ENCODE measurements around the gene SMAD9.

The SMAD9 gene

DNA sequence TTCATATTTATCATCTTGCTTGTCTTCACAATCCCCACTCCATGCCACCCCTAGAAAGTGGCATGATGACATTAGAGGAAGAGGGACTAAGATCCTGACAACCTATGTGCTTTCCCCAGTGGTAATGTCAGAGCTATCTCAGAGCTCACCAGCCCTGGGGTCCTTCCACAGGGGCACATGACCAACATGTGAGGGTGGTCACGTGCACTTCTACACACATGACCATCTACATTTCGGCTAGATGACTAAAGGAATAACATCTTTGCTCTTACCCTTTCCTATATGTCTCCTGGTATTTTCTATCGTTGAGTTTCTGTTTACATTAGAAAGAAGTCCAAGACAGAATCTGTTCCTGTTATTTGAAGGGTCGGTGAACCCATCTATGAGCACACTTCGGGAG is 54.8 kb downstream of the SMAD9 start:
- no peak for DNase-seq
- no peak for ATAC-seq

DNA sequence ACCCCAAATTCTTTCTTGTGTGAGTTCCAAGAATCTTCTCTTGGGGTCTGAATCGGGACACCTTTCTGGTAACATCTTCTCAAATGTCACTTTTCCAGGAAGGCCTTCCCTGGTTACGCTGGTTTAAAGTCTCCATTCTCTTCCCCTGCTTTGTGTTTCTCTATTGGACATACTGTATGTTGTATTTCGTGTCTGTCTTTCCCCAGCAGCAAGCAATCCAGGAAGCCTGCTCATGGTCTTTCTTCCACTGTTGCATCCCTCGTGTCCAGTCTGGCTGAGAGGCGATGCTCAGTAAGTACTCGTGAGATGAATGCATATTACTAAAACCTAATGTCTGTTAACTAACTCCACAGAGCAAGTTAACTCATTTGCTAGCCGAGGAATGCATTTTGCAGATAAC is 57.3 kb downstream of the SMAD9 start:
- ATAC-seq = no peak

DNA sequence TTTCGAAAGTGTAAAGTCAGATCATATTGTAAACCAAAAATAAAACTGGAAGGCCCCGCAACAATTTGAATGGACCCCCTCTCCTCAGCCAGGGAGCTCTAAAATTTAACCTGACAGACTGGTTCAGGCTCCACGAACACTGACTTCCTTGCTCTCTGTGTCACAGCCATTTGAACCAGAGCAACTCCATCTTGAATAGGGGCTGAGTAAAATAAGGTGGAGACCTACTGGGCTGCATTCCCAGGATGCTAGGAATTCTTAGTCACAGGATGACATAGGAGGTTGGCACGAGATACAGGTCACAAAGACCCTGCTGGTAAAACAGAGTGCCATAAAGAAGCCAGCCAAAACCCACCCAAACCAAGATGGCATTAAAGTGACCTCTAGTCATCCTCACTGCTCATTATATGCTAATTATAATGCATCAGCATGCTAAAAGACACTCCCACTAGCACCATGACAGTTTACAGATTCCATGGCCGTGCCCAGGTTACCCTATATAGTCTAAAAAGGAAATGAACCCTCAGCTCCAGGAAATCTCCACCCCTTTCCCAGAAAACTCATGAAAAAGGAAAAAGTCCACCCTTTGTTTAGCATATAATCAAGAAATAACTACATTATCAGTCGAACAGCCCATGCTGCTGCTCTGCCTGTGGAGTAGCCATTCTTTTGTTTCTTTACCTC is 57.9 kb downstream of the SMAD9 start:
- no peak for DNase-seq
- ATAC-seq = no peak

More for the DNA sequence above, 57.3 kb downstream of the SMAD9 start:
- DNase-seq = no peak

DNA sequence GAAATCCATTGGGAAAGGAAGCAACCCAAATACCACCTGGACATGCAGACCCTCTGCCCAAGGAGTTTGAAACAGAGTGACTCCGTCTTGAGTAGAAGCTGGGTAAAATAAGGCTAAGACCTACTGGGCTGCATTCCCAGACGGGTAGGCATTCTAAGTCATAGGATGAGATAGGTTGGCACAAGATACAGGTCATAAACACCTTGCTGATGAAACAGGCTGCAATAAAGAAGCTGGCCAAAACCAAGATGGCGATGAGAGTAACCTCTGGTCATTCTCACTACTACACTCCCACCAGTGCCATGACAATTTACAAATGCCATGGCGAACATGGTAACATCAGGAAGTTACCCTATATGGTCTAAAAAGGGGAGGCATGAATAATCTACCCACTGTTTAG is 60.8 kb downstream of the SMAD9 start:
- ATAC-seq = no peak
- no peak for DNase-seq

DNA sequence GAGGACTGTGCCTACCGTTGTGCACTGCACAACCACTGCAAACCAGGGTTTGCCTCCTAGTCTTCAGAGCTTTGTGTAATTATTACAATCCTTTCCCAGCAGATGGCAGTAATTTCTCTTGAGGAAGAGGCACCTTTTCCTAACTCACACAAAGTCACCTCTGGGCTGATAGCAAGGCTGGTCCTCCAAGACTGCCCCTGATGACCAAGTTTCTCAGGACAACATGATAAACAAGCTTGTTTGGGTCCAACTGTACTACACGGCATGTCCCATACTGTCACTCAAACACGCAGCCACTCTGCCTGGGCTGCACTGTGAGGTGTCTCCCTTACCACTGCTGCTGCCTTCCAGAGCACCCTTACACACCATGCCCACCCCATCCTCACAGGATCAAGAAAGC is 61.7 kb downstream of the SMAD9 start:
- DNase-seq = no peak
- ATAC-seq = peak; percentile 44

DNA sequence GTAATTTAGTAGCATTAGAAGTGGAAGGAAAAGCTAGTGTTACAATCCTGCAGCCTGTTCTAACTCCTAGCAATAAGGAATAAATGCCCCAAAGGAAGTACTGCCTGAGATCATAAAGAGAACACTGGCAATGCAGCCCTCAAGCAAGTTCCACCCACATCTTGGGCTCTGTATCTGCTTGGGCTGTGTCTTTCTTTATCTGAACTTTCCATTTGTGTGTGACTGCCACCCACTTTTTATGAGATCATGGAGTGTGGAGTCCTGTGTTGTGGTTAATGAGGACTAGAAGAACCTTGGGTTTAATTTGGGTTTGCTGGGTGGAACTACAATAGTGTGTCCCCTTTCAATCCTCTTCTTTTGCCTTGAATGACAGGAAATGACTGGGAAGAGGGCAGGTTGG is 62.8 kb downstream of the SMAD9 start:
- ATAC-seq = peak; percentile 73
- DNase-seq = no peak

DNA sequence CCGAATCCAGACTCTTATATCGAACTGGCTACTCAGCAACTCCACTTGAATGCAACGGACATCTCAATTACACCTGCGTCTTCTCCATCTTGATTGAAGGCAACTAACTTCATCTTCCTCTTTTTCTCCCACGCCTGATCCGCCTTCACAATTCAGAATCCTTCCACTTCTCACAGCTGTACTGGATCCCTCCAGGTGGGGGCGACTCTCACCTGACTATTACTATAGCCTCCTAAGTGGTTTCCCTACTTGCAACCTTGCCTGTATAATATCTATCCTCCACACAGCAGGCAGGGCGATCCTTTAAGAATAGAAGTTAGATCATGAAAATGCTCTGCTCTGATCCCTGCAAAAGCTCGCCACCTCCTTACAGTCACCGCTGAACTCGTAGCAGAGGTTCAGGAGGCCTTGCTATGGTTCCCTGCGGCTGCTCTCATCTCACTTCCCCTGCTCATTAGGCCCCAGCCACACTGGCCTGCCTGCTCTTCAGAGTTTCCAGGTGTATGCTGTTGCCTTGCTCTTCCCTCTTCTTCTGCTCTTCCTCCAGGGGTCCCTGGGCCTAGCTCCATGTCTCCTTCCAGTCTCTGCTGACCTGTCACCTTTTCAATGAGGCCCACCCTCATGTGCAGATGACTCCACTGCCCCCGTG is 69.1 kb downstream of the SMAD9 start:
- ATAC-seq = no peak
- peak; percentile 15 for DNase-seq

DNA sequence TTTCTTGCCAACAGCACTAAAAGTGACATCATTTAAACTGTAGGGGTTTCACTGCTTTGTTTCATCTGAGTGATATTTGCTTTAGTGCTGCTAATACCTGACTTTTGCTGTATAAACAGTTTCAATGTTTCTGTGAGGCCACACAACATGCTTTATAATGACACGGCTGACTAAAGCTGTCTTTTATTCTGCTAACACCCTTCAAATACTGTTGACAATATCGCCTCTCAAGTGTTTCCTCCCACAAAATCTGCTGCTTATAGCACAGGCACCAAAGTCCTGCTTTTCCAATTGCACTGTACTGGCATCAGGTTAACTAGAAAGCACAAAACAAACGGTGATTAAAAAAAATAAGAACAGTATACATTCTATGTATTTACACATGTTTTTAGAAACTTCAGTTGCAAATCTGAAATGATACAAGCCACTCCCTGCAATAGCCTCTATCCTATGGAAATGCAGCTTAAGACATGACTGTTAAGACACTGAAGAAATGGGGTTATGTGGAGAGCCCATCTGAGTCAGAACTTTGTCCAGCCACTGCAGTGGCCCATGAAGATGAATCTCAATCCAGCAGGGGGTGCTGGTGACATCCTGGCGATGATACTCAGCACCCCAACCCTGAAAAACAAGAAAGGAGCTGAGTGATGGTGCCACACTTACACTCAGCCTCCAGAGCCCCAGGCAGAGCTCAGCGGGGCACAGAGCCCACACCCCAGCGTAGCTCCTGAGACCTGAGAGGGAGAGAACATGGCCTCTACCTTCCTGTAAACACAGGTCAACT is 71.6 kb downstream of the SMAD9 start:
- DNase-seq = peak; percentile 13
- ATAC-seq = no peak

DNA sequence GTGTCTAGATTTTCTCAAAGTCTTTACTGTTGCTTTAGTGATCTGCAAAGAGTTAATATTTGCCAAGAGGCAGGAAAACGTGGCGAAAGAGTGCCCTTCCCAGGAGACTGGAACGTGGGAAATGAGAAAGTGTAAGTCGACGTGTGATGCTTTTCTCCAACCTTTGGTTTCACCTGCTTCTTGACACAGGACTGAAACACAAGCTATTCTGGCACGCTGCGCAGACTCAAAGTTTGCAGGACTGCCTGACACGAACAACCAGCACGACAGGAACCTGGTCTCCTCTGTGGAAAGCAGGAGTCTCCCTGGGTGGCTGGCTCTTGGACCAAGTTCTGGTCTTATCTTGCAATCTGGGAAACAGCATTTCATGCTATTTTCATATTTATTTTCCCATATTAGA is 72.4 kb downstream of the SMAD9 start:
- DNase-seq = no peak
- ATAC-seq = no peak

DNA sequence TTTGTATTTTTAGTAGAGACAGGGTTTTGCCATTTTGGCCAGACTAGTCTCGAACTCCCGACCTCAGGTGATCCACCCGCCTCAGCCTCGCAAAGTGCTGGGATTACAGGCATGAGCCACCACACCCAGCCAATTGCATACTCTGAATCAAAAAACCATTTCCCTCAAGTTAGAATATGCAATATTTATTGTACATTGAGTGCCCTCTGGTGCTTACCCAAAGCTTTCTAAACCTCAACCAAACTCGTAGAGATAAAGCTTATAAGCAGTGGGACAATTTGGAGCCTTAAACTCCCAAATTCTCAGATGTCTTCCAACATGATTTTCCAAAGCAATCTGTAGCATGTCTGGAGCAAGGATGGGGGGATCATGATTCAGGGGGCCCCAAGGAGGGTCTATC is 78.6 kb downstream of the SMAD9 start:
- DNase-seq (no peak), ATAC-seq (no peak)

DNA sequence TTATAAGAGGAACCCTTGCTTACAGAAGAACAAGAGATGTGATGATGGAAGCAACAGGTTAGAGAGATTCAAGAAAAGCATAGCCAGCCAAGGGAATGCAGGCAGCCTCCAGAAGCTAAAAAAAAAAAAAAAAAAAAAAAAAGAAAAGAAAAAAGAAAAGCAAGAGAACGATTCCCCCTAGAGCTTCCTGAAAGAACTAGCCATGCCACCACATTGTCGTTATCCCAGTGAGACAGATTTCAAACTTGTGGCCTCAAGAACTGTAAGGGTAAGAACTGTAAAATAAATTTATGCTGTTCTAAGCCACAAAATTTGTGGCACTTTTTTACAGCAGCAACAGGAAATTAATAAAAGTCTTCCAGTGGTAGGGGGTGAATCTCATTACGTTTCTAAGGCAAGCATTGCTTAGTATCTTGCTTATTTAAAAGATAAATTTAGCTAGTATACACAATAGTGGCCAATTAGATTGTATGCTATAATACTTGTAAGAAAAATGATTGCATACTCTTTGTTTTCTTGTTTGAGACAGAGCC is 79.3 kb downstream of the SMAD9 start:
- DNase-seq = no peak
- no peak for ATAC-seq

DNA sequence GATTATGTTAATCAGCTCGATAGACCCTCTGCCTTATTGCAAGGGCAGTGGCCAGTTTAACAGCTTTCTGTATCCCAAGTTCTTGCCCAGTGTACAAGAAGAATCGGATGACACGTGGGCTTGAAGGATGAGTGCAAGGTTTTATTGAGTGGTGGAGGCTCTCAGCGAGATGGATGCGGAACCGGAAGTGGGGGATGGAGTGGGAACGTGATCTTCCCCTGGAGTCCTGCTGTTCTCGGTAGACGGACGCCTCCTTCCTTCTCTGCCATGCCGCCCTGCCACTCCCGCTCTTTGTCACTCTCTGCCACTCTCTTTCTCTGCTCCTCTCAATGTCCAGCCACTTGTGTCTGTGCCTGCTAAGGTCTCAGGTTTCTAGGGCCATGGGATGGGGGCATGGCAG is 80.1 kb downstream of the SMAD9 start:
- ATAC-seq = no peak
- DNase-seq = no peak

DNA sequence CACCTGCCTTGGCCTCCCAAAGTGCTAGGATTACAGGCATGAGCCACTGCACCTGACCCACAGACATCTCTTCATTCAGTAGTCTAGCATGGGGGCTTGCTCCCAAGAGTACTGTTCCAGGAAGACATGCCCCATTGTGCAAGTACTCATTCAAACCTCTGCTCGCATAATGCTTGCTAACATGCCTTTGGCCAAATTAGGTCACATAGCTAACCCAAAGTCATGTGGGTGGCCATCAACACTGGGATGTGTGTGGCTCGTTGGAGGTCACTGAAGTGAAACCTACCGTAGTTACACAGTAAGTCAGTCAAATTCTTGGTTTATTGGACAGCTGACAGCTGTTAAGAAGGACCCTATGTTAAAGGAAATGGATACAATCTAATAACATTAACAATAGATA is 80.8 kb downstream of the SMAD9 start:
- ATAC-seq = no peak
- no peak for DNase-seq

DNA sequence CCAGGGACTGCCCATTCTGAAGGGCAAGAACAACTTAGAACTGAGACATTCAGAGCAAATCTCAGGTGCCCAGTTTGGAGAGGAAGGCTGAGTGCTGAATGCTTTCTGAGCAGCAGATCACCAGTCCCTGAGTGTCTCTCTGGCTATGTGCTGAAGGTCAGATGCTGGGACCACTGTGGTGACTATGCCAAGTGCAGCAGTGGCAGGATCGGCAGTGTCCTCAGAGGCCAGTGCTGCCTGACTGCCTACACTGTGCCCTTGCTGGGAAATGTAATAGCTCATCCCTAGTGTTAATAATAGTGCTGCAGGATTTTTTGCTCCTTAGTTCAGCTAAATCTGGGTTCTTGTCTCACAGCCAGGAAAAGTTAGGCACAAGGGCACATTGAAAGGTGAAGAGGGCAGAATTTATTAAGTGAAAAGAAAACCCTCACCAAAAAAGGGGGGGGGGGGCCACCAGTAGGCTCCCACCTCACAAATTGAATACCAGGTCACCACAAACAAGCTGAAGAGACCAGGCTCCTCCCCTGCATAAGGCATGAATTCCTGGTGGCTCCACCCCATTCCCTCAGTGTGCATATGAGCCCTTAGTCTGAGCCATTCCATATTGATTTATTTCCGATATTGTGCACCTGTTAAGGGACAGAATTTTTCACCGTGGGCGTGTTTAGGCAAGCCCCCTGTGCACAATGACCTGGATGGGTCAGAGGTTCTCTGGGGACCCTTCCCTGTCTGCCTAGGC is 82.5 kb downstream of the SMAD9 start:
- ATAC-seq (no peak), DNase-seq (no peak)

DNA sequence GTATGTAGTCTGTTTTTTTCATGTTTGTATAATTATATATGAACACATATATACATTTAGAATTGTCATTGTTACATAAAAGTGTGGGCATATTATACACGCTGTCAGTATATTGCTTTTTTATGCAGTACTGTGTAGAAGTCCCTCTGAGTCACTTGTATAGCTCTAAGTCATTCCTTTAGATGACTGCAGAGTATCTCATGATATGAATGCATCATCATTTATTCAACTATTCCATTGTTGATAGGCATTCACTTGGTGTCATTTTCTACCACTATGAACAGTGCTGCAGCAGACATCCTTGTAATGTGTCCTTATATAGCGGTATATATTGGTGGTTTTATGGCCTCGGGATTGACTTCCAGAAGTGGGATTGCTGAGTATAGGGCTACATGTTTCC is 85.7 kb downstream of the SMAD9 start:
- ATAC-seq (peak; percentile 74), DNase-seq (no peak)

DNA sequence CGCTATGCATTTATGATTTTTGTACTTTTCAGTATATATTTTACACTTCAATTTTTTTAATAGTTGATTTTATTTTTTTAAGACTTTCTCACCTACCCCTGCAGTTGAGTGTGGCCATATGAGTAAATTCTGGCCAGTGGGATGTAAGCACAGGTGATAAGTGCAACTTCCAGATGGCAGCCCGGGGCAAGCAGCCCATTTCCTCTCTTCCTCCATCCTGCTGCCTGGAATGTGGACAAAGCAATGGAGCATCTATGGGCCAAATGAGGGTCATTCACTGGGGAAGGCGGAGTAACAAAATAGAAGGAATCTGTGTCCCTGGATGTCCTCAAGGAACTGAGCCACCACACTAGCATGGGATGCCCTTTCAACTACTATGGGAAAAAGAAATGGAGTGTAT is 88.7 kb downstream of the SMAD9 start:
- DNase-seq (no peak), ATAC-seq (no peak)

DNA sequence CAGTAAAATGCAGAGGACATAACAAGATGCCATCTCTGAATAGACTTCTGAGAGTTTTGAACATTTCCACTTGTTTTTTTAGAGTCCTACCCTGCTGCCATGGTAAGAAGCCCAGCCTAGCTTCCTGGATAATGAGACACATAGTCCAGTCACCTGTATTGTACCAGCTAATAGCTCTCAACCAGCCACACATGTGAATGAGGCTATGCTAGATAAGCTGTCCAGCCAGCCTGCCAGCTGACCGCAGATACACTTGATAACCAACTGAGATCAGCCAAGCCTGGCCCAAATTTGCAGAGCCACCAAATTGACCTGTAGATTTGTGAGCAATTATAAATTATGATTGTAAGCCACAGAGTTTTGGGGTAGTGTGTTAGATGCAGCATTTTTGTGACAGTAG is 90.3 kb downstream of the SMAD9 start:
- DNase-seq (no peak), ATAC-seq (no peak)

DNA sequence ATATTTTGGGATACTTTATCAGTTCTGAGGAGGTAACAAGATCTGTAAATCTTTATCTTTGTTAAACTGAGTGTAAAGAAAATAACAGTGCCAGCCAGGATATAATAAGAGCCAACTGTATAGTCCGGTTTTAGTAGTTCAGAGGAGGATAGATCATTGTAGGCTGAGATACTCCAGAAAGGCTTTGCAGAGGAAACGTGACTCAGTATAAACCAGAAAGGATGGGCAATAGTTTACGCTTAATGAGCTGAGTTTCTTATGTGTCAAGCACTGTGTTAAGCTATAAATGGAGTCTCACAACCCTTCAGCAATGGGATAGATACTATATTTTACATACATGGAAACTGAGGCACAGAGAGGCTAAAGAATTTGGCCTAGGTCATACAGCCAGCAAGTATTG is 97.3 kb downstream of the SMAD9 start:
- DNase-seq (no peak), ATAC-seq (no peak)

DNA sequence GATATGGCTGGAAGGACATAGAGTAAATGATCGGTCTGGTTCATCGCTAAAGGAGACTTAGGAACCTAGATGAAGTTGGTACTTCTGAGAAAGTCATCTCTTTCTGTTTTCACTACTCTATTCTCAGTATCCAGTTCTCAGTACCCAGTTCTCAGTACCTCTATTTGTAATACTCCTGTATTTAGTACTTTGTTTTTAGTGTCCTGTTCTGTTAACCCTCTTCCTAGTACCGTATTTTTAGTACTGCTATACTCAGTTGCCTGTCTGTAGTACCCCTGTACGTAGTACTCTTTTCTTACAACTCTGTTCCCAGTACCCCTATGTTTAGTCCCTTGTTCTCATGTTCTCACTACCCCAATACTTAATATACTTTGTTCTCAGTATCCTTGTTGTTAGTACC is 99.8 kb downstream of the SMAD9 start:
- ATAC-seq (no peak), DNase-seq (no peak)

DNA sequence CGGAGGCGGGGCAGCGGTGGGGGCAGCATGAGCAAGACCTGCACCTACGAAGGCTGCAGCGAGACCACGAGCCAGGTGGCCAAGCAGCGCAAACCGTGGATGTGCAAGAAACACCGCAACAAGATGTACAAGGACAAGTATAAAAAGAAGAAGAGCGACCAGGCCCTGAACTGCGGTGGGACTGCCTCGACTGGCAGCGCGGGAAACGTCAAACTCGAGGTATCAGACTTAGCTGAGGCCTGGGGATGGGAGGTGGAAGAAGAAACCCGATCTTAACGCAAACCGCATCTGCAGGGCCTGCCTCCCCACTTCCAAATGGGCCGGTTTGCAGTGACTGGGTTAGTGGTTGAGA is 100.3 kb downstream of the SMAD9 start:
- no peak for DNase-seq

DNA sequence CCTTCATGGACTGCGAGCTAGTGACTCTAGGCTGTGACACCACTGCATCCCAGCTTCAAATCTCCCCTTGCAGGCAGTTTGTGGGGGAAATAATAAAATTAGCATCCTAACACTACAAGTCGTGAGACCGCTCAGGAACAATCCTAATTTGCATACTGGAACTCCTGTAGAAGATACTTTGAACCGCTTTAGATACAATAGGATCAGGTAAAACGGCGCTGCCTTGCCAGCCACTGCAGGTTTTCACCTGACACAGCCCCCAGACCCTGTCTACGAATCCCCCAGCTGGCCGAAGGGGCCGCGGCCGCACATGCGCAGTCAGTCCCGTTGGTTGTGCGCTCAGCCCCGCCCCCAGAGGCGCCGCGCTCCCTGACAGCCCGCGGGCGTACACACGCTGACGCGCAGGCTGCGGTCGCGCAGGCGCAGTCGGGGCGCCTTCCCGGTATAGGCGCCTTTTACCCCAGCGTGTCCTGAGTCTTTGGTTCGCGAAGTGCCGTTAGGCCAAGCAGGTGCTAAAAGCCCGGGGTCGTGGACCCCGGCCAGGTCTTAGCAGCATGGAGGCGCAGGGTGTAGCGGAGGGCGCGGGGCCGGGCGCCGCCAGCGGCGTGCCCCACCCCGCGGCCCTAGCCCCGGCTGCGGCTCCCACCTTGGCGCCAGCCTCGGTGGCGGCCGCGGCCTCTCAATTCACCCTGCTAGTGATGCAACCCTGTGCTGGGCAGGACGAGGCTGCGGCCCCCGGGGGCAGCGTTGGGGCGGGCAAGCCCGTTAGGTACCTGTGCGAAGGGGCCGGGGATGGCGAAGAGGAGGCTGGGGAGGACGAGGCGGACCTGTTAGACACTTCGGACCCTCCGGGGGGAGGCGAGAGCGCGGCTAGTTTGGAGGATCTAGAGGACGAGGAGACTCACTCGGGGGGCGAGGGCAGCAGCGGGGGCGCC is 101.0 kb downstream of the SMAD9 start, which contains the start of gene RFXAP:
Gene RFXAP (plus strand): TSS at position 419 of the 935 bp plus-strand sequence. CDS start 136 bp downstream, at position 555.
- ATAC-seq (peak; percentile 95), DNase-seq (peak; percentile 95)

More for the DNA sequence above, 100.3 kb downstream of the SMAD9 start:
- ATAC-seq = peak; percentile 6

Data from stimulated activated naive CD8-positive, alpha-beta T cell treated with anti-CD3 and anti-CD28 coated beads, Interleukin-15, Interleukin-2, amounts not matched to agents 100 U/mL and 50 U/mL, for 24 hours (primary cell).